Epithelial cell of esophagus (primary cell): ENCODE results near the gene EVX1.
A peak's percentile ranks its signal among the peaks of the same experiment; 100 is the strongest.

ENCODE experiments used
- DNase-seq: peaks from one replicate; pipeline ENCODE4 v3.0.0; 2010; ENCODE audit warnings: low read depth
- H3K4me3 ChIP-seq: 2 replicates; pipeline ENCODE4 v1.5.1; 2011; ENCODE audit warnings: mild to moderate bottlenecking, low read length, control low read depth
- TF ChIP-seq, protein P1 (sequence below): IDR thresholded peaks from 2 replicates; pipeline ENCODE4 v1.5.1; 2011; ENCODE audit warnings: low read depth, mild to moderate bottlenecking, low read length, control low read depth, inconsistent platforms; ENCODE audit not compliant: insufficient read depth; ENCODE audit errors: missing control alignments

Gene EVX1

DNA sequence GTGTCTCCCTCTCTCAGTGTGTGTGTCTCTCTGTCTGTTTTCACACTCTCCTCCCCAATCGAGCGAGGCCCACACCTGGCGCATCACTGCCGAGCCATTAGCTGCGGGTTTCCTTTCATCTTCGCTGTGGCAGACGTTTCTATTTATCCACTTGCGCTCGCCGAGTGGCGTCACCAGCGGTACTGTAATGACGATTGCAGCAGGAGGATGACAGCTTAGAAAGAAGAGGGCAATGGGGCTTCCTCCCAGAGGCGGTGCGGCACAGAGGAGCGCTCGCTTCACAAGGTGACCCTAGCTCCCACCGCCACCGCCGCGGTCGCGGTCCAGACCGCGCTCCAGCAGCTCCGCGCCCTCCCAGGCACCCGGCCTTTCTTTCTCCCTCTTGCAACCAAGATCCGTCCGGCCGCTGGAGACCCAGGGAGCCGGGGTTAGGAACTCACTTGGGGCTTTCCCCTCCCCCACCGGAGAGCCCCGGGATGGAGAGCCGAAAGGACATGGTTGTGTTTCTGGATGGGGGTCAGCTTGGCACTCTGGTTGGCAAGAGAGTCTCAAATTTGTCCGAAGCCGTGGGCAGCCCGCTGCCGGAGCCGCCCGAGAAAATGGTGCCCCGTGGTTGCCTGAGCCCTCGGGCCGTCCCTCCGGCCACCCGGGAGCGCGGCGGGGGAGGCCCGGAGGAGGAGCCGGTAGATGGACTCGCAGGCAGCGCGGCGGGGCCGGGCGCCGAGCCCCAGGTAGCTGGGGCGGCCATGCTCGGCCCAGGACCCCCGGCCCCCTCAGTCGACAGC lies at the start of gene EVX1:
Gene EVX1 (plus strand): TSS at position 248 of the 785 bp plus-strand sequence. CDS start 229 bp downstream, at position 477.
- DNase-seq = no peak
- TF ChIP-seq, protein P1, sequence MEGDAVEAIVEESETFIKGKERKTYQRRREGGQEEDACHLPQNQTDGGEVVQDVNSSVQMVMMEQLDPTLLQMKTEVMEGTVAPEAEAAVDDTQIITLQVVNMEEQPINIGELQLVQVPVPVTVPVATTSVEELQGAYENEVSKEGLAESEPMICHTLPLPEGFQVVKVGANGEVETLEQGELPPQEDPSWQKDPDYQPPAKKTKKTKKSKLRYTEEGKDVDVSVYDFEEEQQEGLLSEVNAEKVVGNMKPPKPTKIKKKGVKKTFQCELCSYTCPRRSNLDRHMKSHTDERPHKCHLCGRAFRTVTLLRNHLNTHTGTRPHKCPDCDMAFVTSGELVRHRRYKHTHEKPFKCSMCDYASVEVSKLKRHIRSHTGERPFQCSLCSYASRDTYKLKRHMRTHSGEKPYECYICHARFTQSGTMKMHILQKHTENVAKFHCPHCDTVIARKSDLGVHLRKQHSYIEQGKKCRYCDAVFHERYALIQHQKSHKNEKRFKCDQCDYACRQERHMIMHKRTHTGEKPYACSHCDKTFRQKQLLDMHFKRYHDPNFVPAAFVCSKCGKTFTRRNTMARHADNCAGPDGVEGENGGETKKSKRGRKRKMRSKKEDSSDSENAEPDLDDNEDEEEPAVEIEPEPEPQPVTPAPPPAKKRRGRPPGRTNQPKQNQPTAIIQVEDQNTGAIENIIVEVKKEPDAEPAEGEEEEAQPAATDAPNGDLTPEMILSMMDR = no peak
- H3K4me3 ChIP-seq = no peak within 1 kb of the TSS

DNA sequence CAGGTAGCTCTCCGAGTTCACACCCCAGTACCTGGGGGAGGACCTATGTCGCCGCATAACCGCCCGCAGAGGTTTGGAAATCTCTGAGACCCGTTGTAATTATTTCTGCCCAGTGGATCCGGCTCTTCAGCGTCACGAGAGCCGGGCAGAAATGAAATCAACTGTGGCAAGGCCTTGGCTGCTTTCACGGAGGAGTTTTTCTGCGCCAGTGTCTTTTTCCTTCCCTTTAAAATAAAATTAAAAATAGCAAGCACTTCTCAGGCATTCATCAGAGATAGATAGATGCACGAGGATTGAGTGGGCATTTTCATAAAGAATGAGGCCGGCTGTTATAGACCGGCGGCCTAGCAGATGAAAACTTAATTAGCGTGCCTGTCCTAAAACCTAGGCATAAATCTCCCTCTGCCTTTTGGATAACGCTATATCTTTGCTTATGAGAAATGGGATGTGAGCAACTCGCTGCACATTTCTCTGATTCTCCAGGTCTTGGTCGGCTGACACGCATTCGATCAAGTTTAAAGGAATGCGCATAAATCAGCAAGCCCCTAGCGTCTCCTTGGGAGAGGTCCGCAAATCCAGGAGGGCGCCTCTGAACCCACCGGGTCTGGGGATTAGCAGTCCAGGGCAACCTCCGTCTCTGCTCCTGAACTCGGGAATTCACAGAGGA lies 49.1 kb upstream of the EVX1 start:
- TF ChIP-seq, protein P1 = no peak
- H3K4me3 ChIP-seq = no peak overlapping the region
- no peak for DNase-seq

DNA sequence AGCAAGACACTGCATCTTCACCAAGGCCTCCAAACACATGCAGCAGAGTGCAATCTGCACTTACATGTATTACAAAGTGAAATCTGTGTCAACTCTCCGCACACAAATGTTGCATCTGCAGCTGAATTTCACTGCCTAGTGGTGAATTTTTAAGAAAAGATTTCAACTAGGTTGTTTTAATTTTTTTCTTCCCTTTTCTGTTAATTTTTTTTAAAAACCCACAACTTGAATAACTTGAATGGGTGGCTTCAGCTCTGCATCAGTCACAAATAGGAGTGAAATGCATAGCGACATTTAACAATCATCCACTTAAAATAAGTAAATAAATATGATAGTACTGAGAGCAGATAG lies 48.6 kb upstream of the EVX1 start:
- no peak for DNase-seq
- TF ChIP-seq, protein P1 = no peak

DNA sequence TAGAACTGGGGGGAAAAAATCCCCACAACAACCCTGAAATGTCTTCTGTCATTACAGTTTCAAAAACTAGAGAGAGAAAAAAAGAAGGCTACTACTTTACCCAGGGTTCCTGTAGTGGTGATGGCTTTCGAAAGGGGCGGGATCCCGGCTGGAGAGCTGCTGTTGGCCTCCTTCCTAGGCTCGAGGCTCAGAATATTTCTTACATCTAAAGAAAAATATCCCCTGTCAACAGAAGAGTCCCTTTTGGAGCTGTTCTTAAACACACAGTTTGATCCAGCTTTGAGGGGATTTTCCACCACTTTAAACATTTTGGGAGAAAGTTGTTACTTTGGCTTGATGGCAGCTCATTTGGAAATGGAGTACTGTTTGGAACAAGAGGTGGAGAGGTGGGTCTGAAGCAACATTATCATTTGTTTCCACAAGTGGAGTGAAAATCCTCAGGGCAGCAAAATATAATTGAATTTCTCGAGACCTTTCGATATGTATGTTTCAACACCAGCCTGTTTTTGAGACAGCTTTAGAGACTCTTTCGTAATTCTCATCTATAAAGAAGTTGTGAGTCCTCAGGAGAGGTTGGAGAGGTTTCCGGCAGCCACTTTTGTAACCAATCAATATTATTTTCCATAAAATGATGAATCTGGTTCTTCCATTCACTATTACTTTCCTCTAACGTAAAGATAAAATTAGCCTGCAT lies 47.8 kb upstream of the EVX1 start:
- TF ChIP-seq, protein P1 = no peak
- no peak overlapping the region for H3K4me3 ChIP-seq
- no peak for DNase-seq

More for the DNA sequence above, 48.6 kb upstream of the EVX1 start:
- no peak overlapping the region for H3K4me3 ChIP-seq

DNA sequence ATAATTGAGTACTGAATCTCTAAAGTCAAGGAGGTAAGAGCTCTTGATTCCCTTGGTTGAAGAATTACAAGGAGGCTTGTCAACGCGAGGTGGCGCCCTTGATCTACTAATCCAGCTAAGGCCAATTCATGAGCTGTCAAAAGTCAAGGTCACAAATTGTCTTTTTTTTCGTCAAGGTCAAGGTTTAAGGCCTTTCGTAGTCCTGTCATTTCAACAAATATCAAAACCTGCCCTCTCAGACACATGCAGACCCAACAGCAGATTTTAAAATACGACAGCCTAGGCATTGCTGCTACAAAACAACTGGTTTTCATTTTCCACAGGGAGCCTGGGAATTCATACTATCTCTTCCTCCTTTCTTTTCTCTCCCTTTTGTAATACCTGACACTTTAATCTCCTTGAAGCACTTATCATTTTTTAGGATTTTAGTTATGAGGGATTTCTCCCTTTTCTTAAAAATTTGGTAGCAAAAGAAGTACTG lies 46.3 kb upstream of the EVX1 start:
- TF ChIP-seq, protein P1 = peak; percentile 80
- H3K4me3 ChIP-seq = no peak overlapping the region
- peak; percentile 78 for DNase-seq

DNA sequence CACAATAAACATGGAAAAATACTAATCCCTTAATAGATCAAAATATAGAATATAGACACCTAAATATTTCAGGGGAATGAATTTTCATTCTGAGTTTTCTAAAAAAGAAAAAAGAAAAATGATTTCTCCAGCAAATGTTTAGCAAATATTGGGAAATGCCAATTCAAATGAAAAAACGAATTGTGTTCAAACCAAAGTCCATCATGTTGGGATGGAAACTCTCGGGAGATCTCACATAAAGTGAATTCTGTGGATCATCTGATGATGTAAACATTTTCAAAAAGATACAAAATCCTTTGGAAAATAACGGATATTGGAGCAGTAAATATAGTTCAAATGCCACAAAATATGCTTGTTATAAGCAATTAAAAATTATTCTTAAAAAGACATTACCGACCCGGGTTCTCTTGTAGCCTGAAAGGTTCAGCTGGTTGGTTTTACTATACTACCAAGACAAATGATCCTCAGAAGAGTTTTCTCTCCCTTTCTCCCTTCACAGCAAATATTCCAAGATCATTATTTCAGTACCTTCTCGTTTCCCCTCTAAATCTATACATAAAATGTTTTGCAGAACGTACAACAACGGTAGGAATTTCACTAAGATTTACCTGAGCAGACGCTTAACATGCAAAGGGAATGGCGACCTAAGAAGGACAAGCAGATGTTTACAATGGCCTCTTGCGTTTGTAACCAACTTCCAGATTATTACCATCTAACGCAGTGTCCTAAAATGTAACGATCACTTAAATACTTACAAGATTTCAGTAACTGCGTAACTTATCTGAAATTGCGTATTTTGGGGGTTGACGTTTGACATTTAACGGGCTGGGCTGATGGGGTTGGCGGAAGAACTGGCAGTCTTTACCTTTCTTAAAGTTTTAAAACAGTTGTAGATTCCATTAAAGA lies 45.2 kb upstream of the EVX1 start:
- DNase-seq = no peak
- no peak overlapping the region for H3K4me3 ChIP-seq
- TF ChIP-seq, protein P1 = no peak
